GM06990 (cell line): ENCODE measurements around the gene DUSP8.

Source experiments
- DNase-seq: peaks from one replicate; pipeline ENCODE4 v3.0.0-alpha.2; 2011; ENCODE audit not compliant: insufficient read length; ENCODE audit errors: extremely low read depth
- H3K27me3 ChIP-seq: replicated peaks from 2 replicates; pipeline ENCODE4 v1.6.0; 2011; ENCODE audit warnings: low read length; ENCODE audit not compliant: control insufficient read depth, insufficient read depth
- H3K36me3 ChIP-seq: 2 replicates; pipeline ENCODE4 v1.5.1; 2011; ENCODE audit warnings: low read length; ENCODE audit not compliant: control insufficient read depth, insufficient read depth
- H3K4me3 ChIP-seq: replicated peaks from 2 replicates; pipeline ENCODE4 v1.5.1; 2011; ENCODE audit warnings: low read depth, mild to moderate bottlenecking, control low read depth, low read length
- CTCF ChIP-seq: IDR thresholded peaks from 2 replicates; pipeline ENCODE4 v1.5.1; 2011; ENCODE audit warnings: low read length, control low read depth, mild to moderate bottlenecking, inconsistent platforms; ENCODE audit not compliant: insufficient read depth, poor library complexity, severe bottlenecking

The DUSP8 gene

DNA sequence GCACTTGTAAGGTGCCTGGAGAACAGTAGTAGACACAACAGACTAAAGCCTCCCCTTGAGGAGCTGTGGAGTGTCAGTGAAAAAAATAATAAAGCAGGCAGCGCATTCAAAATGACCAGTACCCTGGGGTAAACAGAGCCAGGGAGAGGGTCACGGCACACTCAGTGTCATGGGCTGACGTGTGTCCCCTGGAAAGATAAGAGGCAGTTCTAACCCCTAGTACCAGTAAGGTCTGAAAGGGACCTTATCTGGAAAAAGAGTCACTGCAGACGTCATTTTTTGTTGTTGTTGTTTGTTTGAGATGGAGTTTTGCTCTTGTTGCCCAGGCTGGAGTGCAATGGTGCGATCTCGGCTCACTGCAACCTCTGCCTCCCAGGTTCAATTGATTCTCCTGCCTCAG, 32.0 kb downstream of the DUSP8 start:
- no peaks in the 10 kb centered on the region for H3K36me3 ChIP-seq
- no peak for TF ChIP-seq CTCF
- H3K4me3 ChIP-seq = no peak overlapping the region
- no peak for DNase-seq
- no peaks in the 10 kb centered on the region; the same call in 1 of the 2 replicates for H3K27me3 ChIP-seq

GRCh38 chr11:1538153-1538552, 33.9 kb downstream of the DUSP8 start:
- no peak for DNase-seq
- H3K4me3 ChIP-seq = no peak overlapping the region
- no peaks in the 10 kb centered on the region; the same call in 1 of the 2 replicates for H3K27me3 ChIP-seq
- TF ChIP-seq CTCF = no peak
- H3K36me3 ChIP-seq = no peaks in the 10 kb centered on the region

DNA sequence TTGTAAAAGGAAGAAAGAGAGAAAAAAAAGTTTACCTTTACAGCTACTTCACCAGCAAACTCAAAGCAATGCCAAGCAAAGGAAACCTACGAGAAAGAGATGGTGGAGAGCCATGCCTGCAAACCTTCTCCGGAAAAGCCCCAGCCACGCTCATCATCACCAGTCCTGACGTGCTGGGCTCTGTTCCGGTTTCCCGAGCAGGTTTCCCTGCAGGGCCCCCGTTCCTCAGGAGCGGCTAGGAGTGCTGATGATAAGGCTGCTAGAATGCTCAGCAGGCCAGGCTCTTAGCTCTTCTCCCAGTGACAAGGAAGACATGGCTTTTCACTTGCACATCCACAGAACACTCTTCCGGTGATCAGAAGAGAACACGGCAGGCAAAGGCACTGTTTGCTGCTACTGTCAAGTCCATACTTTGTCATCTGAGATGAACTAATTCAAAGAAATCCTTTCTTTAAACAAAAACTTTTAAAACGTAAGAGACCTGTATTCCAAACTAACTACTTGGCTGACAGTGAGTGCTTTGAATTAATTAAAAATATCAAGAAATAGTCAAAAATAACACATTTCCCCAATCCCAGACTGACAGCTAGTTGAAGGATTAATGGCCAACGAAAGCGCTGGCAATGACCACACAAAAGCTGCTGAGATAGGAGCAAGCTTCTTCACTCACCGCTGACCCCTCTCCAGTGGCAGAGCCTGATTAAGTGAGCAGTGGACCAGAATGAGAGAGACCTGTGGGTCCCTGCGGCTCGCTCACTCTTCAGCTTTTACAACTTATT, 35.8 kb downstream of the DUSP8 start:
- H3K36me3 ChIP-seq = no peaks in the 10 kb centered on the region; the same call in none of the 2 replicates
- no peak for DNase-seq
- TF ChIP-seq CTCF = no peak

DNA sequence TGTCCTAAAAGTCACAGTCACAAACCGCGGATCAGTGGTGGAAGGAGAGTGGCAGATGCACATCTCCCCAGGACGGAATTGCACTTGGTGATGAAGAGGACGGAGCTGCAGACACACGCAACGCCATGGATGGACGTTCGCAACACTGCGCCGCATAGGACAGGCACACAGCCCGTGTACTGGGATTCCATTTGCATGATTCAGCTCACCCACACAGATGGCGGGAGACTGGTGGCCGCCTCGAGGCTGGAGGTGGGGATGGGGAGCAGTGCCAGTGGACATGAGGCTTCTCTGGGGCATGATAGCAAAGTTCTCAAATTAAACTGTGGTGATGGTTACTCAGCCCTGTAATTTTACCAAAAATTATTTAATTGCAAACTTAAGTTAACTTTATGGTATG, 37.4 kb downstream of the DUSP8 start:
- no peaks in the 10 kb centered on the region; the same call in none of the 2 replicates for H3K36me3 ChIP-seq
- no peak for DNase-seq
- TF ChIP-seq CTCF = no peak
- H3K27me3 ChIP-seq = no peaks in the 10 kb centered on the region
- no peak overlapping the region for H3K4me3 ChIP-seq

More for the DNA sequence above, 35.8 kb downstream of the DUSP8 start:
- no peak overlapping the region for H3K4me3 ChIP-seq
- no peaks in the 10 kb centered on the region for H3K27me3 ChIP-seq

GRCh38 chr11:1534171-1534570, 37.9 kb downstream of the DUSP8 start:
- no peak for TF ChIP-seq CTCF
- Histone ChIP-seq H3K4me3 (no peak overlapping the region), H3K27me3 (no peaks in the 10 kb centered on the region), H3K36me3 (peaks cover 2% of the 10 kb centered on the region)
- DNase-seq = no peak

- no peak for DNase-seq
- H3K4me3 ChIP-seq = no peak overlapping the region
- no peaks in the 10 kb centered on the region for H3K27me3 ChIP-seq
- TF ChIP-seq CTCF = no peak
- peaks cover 2% of the 10 kb centered on the region for H3K36me3 ChIP-seq
Observed at GRCh38 chr11:1533342-1533725, 38.7 kb downstream of the DUSP8 start.
